ENCODE data around the gene PRKAR1B.

The PRKAR1B gene

DNA sequence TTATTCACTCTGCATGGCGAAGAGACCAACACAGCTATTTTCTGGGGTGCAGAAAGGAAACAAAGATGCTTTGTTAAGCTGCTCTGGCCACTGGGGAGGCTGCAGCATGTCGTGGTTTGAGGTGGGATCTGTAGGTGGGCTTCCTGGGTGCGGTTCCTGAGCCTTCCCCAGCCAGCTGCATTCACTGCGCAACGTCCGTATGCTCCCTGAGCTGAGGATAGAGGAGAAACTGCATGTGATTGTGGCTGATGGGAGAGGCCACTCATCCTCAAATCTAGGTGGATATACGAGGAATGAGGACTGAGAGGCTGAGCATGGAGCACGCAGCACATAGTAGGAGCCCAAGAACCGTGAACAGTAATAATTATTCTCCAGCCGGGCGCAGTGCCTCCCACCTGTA, 10.4 kb downstream of the PRKAR1B start:
- DNase-seq, result no peak

DNA sequence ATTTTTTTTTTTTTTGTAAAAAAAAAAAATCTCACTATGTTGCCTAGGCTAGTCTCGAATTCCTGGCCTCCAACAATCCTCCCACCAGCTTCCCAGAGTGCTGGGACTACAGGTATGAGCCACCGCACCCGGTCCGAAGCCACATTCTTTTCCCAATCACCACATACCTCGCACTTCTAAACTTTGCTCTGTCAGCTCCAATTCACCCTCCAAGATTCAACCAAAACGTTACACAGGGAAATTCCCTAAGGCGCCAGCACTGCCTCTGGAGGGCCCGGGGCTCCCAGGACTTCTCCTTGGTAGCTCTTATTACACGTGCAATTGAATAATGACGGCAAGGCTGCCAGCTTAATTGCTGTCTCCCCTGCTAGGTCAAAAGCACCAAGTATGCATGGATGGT, 10.9 kb downstream of the PRKAR1B start:
- DNase-seq, result no peak

DNA sequence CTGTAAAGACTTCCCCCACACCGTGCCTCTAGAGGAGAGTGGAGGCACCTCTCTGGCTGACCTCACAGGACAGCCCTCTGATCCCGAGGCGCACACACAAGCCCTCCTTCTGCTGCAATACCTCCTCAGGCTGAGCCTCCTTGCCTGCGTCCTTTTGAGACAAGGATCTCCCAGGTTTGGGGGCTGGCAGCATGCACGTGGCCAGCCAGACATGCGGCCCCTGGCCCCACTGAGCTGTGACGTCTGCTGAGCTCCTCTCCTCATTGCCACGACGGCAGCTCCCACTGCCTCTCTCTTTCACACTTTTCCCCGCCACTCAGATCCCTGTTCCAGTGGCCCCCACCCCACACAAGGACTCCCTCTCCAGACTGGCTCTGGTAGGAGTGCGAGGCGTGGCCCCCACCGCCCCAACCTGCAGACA, 12.8 kb downstream of the PRKAR1B start:
- DNase-seq, result no peak

GRCh38 chr7:713488-714230, 13.4 kb downstream of the PRKAR1B start:
- no peak for DNase-seq

DNA sequence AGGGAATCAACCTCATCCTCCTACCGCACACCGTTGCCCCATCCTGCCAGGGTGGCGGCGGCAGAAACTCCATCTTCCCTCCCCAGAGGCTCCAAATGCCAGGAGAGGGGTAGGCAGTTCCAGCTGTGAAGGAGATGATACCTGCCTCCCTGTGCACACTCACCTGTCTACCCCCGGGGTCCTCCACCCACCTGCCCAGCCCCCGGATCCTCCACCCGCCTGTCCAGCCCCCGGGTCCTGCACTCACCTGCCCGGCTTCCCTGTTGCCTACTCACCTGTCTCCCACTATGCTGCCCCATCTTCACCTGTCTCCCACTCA, 14.0 kb downstream of the PRKAR1B start:
- no peak for DNase-seq

GRCh38 chr7:712381-713138, 14.5 kb downstream of the PRKAR1B start:
- DNase-seq, result no peak

DNA sequence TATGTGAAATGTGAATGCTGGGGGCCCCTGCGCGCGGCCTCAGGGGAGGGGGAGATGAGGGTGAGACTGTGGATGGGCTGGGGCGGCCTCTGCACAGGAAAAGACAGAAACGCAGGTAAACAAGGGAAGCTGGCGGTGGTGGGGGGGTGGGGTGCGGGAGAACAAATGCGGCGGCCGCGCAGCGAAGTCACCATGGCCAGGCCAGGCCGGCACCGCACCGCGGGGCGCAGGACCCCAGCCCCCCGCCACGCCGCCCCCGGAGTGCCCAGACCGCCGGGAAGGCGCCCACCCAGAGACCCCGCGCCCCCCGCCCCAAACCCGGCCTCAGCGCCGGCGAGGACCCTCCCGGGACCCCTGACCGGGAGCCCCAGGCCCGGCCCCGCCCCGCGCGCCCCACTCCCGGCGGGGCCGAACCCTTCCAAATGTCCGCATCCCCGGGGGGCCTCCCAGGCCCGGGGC, 15.1 kb downstream of the PRKAR1B start:
- DNase-seq, result no peak

- DNase-seq, result no peak
Measured at GRCh38 chr7:711093-711921, 15.8 kb downstream of the PRKAR1B start.

- DNase-seq, result no peak
Measured at GRCh38 chr7:710161-710560, 16.9 kb downstream of the PRKAR1B start.

GRCh38 chr7:707296-708000, 19.6 kb downstream of the PRKAR1B start:
- DNase-seq, result no peak

GRCh38 chr7:706721-707120, 20.4 kb downstream of the PRKAR1B start:
- no peak for DNase-seq

GRCh38 chr7:703049-703448, 24.0 kb downstream of the PRKAR1B start:
- no peak for DNase-seq

DNA sequence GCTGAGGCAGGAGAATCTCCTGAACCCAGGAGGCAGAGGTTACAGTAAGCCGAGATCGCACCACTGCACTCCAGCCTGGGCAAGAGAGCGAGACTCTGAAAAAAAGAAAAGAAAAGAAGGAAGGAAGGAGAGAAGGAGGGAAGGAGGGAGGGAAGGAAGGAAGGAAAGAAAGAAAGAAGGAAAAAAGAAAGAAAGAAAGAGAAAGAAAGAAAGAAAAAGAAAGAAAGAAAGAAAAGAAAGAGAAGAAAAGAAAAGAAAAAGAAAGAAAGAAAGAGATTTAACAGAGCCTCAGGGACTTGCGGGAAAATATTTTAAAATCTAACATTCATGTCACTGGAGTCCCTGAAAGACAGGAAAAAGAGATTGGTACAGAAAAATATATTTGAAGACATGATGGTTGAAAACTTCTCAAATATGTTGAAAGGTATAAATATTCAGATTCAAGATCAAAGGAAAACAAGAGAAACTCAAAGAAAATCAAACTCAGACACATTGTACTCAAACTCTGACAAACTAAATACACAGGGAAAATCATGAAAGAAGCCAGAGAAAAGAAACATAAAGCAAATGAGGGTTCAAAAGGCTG, 25.9 kb downstream of the PRKAR1B start:
- DNase-seq, result no peak

DNA sequence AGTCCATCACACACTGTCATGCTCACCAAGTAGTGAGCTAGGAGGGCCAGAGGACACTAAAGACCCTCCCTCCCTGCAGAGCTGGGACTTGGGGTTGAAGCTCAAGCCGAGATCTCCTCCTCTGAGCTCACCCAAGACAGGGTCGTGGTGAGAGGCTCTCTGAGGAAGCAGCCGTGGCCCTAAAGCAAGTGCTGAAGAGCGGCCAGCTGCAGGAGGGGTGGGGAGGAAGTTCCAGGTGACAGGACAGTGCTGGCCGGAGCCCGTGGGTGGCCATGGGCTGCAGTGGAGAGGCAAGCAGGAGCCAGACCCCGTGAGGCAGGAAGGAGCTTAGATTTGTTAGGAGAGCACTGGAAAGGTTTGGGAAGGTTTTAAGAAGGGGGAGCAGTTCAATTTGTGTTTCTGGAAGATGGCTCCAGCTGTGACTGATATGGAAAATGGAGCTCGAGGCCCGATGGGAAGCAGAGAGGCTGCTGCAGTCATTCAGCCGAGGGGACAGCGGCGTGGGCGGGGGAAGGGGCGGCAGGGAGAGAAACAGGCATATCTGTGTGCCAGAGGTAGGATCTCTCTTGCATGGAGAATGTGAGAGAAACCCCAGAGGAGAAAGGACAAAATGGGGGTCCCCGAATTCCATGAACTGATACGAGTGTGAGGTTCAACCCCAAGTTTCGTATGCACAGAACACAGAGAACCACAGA, 27.5 kb downstream of the PRKAR1B start:
- no peak for DNase-seq

DNA sequence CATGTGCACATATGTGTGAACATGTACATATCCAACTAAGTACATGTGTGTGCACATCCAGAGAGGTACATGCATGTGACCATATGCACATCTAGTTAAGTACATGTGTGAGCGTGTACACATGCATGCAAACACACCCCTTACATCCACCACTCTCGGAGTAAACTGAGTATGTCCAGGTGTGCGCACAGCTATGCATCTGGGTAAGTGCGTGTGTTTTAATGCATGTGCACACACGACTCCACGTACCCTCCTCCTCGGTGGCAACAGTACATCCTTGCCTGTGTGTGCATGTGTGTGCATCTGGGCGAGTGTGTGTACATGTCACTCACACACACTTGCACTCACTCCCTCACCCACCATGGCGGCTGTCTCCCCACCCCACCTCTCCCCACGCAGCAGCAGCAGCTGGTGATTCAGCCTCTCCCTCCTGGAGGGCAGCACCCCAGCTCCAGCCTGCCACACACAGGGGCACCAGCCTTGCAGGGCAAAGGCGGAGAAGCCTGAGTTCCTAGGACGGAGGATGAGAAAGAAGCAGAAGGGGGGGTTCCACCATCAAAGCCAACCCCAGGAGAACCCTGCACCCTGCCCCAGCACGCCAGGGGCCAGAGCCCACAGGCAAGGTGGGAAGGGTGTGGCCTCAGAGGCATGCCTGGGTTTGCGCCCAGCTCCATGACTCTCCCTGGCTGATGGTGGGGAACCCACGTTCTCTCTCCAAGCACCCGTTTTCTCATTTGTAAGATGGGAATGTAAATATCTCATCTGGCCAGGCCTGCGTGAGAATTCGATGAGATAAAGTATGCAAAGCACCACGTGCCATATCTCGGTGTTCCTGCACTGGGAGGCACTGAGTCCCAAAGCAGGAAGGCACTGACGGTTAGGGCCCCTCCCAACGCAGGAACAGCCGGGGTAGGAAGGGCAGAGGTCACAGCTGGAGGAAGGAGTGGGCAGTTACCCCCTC, 28.3 kb downstream of the PRKAR1B start:
- no peak for DNase-seq

GRCh38 chr7:696812-697551, 30.1 kb downstream of the PRKAR1B start:
- DNase-seq, result no peak

- no peak for DNase-seq
Measured at GRCh38 chr7:696426-696811, 30.7 kb downstream of the PRKAR1B start.

GRCh38 chr7:693280-693679, 33.8 kb downstream of the PRKAR1B start:
- no peak for DNase-seq

DNA sequence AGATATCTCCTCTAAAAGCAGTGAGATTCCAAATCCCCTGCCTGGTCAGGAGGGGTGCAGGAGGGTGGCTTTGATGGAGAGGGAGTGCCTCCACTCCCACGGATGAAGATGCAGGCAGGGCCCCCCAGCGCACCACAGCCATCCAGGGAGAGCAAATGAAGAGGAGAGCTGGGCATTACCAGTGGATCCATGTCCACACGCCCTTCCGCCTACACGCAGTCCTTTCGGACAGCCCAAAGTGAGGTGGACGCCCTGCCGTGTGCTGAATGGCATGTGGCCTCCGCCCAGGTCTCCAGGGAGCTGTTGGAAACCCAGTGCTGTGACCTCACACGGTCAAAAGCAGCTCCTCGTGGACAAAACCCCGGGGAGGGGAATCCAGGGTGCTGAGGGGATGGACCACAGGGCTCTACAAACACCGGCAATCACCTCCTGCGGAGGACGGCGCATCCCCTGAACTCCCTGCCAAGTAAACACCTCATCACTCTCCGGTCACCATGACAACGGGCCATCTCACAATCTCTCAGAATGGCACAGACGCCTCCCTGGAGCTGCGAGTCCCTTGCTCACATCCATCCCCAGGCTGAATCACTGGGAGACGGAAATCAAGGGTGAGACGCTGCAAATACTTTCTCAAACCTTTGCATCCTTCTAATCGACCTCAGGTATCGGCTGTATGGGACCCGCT, 35.6 kb downstream of the PRKAR1B start:
- DNase-seq, result no peak
